CMK (cell line): ENCODE data around the gene GATA3.

Experiments used
- DNase-seq: peaks from one replicate; pipeline ENCODE4 v3.0.0-alpha.2; 2010; ENCODE audit warnings: low read depth

Gene GATA3

DNA sequence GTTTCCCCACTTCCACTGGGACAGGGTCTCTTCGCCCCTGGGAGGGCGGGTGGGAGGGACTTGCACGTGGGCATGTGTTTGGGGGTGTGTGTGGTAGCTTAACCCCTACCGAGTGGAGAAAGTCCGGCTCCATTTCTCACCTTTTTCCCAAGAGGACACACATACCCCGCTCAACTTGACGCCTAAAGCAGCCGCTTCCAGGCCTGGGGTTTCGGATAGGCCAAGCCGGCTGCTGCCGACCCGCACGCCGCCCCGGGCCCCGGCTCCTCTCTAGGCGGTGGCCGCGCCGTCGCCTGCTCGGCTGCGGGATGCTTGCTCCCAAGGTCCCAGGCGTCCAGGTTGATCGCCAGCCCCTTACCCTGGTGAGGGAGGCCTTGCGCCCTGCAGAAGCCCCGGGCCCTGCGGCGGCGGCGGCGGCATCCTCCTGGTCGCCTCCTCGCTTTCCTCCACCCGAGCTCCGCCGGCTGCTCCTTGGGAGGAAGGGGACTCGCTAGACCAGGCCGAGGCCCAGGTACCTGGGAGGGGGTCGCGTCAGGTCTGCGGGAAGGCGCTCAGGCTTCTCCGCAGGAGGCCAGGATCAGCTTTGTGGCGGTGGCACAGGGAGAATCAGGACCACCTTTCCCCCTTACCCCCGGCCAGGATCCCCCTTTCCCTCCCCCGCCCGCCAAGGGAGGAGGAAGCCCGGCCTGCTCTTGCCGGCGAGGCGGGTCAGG is 3.2 kb upstream of the GATA3 start:
- no peak for DNase-seq

DNA sequence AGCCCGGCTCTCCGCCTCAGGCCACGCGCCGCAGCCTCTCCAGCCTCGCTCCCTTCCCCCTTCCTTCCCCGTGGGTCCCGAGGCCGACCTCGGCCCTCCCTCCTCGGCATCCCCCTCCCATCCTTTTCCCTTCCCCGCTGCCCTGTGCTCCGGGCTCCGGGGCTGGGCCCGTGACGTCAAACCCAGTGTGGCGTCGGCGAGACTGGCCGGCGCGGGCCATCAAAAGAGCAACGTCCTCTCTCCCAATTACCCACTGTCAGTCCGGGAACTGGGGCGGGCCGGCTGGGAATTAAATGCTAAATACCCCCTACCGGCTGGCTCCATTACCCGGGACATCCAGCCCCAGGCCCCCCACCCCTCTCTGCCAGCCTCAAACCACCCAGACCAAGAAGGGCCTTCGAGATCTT is 2.6 kb upstream of the GATA3 start:
- DNase-seq: no peak

DNA sequence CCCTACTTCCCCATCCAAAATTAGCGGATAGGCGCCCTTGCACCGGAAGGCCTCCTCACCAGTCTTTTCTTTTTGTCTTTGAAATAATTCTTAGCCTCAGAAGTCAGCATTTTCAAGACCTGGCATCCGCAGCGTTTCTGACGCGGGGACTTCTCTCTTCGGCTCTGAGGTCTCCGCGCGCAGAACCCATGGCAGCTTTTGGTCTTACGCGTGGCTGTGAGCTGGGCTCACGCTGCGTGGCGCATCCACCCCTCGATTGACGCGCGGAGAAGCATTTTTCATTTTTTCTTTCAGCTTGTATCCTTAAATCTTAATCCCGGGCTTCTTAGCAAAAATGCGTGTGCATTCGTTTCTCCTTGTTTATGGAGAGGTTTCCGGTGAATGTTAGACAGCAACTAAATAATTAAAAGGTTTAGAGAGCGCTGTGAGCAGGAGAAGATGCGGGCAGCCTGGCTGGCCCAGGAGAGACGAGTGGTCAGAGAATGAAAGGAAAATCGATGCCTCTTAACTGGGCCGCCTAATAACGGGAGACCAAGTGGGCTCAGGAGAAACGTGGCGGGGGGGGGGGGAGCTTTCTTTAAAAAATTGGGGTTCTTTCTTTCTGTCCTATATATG is 2.0 kb upstream of the GATA3 start:
- DNase-seq: no peak

GRCh38 chr10:8052956-8053445 is 1.5 kb upstream of the GATA3 start:
- no peak for DNase-seq

- DNase-seq: no peak
Measured at GRCh38 chr10:8053446-8054243, 843 bp upstream of the GATA3 start.

DNA sequence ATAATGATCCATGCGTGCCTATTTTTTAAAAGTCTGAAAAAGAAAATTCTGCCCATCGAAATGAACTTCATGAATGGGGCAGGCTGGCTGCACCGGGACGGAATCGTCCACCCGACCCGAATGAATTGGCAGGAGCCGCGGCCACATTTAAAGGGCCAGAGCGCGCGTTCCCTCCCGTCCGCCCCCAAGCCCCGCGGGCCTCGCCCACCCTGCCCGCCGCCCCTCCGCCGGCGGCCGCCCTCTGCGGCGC is 319 bp upstream of the GATA3 start:
- DNase-seq: no peak

- DNase-seq: no peak
Measured at GRCh38 chr10:8055420-8056349, 1.2 kb downstream of the GATA3 start.

DNA sequence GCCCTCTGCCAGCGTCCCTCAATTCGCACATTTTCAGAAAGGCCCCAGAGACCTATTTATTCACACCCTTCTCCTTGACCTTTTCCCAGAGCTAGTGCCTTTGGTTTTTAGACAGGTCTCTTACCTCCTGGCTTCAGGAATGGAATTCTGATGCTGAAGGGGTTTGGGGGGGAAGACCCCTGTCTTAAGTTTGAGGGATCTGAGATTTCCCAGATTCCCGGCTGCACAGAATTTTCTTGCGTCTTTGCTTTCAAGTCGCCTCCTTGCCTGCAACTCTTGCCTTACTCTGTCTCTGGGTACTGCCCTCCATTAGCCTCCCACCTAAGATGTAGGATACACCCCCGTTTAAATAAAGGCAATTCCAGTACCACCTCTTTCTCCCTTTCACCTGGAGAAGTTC is 1.9 kb downstream of the GATA3 start:
- DNase-seq: no peak

- no peak for DNase-seq
Measured at GRCh38 chr10:8056871-8057331, 2.4 kb downstream of the GATA3 start.

DNA sequence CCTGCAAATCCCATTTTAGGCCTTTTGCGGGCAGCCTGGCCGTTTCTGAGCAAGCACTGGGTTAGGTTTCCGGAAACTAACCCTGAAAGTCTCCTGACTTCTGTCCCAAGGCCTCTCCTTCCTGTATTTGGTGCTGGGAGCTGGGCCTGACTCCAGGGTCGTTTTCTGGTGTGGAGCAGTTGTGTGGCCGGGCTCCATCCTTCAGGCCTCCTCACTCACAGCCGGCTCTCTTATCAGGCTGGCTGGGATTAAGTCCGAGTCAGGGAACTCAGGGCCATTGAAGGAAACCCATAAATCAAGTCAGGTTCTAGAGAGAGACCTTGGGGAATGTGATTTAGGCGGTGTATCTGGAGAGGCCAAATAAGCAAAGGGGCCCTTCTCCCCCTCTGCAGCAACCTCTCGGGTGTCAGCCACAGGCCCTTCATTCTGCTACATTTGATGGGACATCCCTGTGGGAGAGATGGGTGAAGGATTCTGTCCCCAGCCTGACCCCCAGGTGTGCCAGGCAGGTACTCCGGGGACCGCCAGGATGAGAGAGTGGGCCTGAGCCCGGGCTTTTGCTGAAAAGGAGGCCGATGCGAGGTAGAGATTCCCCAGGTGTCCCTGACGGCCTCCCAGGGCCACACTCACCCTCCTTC is 3.3 kb downstream of the GATA3 start:
- no peak for DNase-seq

DNA sequence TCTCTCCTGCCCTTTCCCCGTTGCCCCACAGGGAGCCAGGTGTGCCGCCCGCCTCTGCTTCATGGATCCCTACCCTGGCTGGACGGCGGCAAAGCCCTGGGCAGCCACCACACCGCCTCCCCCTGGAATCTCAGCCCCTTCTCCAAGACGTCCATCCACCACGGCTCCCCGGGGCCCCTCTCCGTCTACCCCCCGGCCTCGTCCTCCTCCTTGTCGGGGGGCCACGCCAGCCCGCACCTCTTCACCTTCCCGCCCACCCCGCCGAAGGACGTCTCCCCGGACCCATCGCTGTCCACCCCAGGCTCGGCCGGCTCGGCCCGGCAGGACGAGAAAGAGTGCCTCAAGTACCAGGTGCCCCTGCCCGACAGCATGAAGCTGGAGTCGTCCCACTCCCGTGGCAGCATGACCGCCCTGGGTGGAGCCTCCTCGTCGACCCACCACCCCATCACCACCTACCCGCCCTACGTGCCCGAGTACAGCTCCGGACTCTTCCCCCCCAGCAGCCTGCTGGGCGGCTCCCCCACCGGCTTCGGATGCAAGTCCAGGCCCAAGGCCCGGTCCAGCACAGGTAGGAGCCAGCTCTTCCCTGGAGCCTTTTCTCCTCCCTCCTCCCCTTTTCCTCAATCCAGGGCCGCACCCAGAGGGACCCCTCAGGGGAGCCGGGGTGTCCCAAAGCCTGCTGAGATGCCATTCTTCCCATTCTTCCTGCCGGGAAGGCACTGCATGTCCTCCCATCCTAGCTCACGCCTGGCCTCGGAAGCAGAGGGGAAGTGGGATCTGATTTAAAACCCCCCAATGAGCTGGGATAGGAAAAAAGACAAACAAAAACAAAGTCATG is 4.0 kb downstream of the GATA3 start:
- DNase-seq: no peak

DNA sequence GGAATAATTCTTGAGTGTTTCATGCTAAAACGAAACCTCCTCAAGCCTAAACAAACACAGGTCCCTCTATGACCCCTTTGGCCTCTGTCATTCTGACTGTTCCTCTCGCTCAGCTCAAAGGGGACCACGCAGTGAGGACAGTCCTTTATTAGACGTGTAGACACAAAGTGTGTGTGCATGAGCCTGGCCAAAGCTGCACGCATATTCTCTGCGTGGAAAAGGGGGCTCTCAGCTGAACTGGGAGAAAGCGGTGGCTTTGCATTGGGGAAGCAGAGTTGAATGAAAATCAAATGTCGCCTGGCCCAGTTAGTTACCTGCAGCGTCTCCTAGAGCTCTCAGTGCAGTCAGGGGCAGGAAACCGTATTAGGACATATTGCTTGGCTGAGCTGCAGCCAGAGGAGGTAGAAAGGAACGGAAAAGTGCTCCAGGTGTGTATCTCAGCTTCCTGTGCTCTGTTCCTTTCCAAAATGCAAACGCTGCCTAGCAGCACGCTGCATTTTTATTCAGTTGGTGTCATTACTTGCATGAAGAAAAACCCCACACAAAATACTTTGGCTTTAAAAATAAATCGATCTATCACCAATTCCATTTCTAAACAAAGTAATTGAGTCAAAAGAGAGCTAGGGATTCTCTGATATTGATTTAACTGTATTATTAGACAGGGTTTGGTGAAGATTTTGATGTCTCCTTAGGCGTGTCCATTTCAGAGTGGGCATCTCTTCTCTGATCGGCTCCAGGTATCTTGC is 4.9 kb downstream of the GATA3 start:
- DNase-seq: no peak

DNA sequence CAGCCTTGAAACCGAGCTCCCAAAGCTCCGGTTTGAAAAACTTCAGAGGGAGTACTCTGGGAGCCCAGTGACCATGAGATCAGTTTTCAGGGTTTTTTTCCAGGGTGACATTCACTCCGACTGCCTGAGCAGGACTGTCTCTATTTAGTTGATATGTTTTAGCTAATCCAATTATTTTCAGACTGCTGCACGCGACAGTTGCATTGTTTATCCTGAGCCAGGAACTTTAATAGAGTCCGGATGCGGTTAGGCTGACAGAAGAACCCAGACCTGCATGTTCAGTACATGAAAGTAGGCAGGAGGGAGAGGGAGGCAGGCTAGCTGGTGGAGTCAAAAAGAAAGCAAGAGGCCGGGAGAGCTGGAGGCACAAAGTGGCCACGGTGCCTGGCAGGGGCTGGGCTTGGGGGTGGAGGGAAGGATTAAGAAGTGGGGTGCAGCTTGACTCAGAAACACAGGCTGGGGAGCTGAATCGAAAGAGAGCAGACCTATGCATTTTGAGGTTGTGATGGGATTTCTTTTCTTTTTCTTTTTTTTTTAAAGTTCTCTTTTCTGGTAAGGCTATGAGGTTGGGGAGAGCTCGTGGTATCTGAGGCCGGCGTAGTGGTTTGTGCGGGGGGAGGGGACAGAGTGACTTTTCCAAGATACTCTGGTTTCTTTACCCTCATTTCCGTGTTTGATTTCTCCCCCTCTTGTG is 5.7 kb downstream of the GATA3 start:
- DNase-seq: no peak

GRCh38 chr10:8060704-8061121 is 6.2 kb downstream of the GATA3 start:
- DNase-seq: no peak

DNA sequence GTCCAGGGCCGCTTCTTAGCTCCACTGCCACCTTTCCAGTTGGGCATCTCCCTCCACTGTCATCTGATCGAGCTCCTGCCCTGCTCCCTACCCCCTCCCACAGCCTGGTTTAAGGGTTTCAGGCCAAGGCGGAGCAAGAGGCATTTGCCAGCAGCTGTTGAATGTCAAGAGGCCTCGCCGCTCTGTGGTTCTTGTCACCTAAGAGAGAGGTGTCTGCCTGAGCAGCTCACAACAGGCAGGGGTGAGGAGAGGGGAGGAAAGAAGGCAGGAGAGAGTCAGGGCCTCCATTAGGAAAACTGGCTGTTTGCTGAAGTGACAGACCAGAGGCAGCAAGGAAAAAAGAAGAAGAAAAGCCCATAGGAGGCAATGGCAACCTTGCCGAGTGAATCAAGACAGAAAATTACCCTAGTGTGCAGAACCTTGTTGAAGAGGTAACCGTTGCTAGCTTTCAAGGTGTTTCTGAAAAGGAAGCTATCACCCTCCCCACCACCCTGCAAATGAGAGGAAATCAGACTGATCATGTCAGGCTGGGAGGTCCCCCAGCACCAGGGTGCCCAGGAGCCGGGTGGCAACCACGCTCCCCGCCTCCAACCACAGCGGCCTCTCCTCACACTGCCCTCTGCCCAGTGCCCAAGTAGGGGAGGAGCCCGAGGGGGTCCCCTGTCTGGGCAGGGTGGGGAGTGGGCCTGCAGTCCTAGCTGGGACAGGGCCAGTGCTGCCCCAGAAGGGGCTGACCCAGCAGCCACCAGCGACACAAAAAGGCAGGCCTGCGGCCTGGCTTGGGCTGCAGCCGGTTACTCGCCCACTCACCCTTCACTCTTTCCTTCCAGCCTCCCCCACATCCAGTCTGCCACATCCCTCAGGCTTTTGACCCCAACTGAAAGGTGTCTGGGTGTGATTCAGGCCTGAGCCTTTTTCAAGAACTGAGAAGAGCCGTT is 7.1 kb downstream of the GATA3 start:
- no peak for DNase-seq

DNA sequence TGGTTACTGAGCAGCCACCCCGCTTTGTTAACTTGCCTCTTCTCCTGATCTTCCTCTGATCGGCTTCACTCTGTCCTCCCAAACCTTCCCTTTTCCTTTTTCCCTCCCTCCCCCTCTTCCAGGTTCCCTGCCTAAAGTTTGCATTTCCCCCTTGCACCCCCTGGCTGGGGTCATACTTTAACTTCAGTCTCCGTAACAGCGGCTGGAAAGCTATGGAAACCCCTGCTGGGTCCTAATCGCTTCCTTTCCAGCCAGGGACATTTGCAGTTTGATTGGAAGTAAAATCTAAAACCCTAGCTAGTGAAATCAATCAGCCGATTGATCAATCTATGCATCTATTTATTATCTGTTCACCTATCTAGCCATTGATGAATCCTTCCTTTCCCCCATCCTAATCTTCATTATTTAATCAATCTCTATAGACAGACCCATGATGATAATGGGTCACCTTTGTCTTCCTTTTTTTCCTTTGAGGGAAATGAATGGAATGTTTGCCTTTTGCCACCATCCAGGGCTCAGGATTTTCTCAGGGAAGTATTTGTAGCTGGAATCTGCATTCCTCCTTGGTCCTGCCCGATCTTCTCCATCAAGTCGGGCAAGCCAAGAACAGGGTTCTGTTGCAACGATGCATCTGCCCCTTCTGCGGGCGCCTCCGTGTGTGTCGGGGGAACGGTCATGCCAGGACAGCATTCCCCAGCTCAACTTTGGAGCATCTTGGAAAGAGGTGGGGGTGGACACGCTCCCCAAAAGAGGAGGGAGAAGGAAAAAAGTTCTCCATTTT is 8.8 kb downstream of the GATA3 start:
- no peak for DNase-seq

- no peak for DNase-seq
Measured at GRCh38 chr10:8063935-8064334, 9.4 kb downstream of the GATA3 start.
